HEK293T (cell line): Measurements from ENCODE around the gene SCMH1.

Experiments used
- ELF4 ChIP-seq: fragments of 450-650 bp; IDR thresholded peaks from 2 replicates; pipeline ENCODE4 v1.6.1; 2017; ENCODE audit warnings: antibody characterized with exemption
- NFRKB ChIP-seq: fragments of 450-650 bp; IDR thresholded peaks from 2 replicates; pipeline ENCODE4 v1.6.1; 2016; ENCODE audit warnings: mild to moderate bottlenecking, moderate library complexity

GRCh38 chr1:41171266-41171874, 70.7 kb downstream of the SCMH1 start:
- TF ChIP-seq NFRKB, result no peak
- no peak for TF ChIP-seq ELF4
